Nucleus accumbens (tissue), 56 donors: ENCODE results near the gene FAM174C.
A peak's percentile ranks its signal among the peaks of the same experiment; 100 is the strongest.

Experiments used
- DNase-seq, 56 donors: peaks; one replicate each; lab custom pipeline; 2025; lab: John Stamatoyannopoulos, UW

Gene FAM174C

GRCh38 chr19:1248786-1249297, 26.5 kb upstream of the FAM174C start:
- peak in 49 of 56 donors; percentile 45 to 89 (median 77) for DNase-seq

GRCh38 chr19:1249298-1249989, 25.9 kb upstream of the FAM174C start:
- peak; percentile 52 to 95 (median 87) for DNase-seq

- peak in 1 of 56 donors; percentile 46 for DNase-seq
Observed at GRCh38 chr19:1249990-1250436, 25.3 kb upstream of the FAM174C start.

- DNase-seq = peak in 47 of 56 donors; percentile 21 to 75 (median 59)
Observed at GRCh38 chr19:1250437-1251260, 24.7 kb upstream of the FAM174C start.

GRCh38 chr19:1251330-1252220, 23.8 kb upstream of the FAM174C start:
- peak in 49 of 56 donors; percentile 25 to 84 (median 59) for DNase-seq

GRCh38 chr19:1252221-1252820, 23.0 kb upstream of the FAM174C start:
- peak in 54 of 56 donors; percentile 45 to 96 (median 86) for DNase-seq

- DNase-seq = peak in 55 of 56 donors; percentile 73 to 99 (median 90)
Observed at GRCh38 chr19:1252821-1253513, 22.4 kb upstream of the FAM174C start.

GRCh38 chr19:1253514-1254080, 21.7 kb upstream of the FAM174C start:
- DNase-seq = peak in 2 of 56 donors; percentile 33 to 60

GRCh38 chr19:1254081-1254527, 21.2 kb upstream of the FAM174C start:
- DNase-seq = peak in 46 of 56 donors; percentile 7 to 75 (median 46)

- DNase-seq = peak in 2 of 56 donors; percentile 50 to 54
Observed at GRCh38 chr19:1254530-1255185, 20.7 kb upstream of the FAM174C start.

GRCh38 chr19:1255186-1256161, 19.9 kb upstream of the FAM174C start:
- DNase-seq = peak in 54 of 56 donors; percentile 28 to 93 (median 82)

- DNase-seq = no peak
Observed at GRCh38 chr19:1256646-1257474, 18.5 kb upstream of the FAM174C start.

GRCh38 chr19:1257475-1258162, 17.7 kb upstream of the FAM174C start:
- DNase-seq = no peak

- no peak for DNase-seq
Observed at GRCh38 chr19:1258163-1258492, 17.2 kb upstream of the FAM174C start.

GRCh38 chr19:1258707-1259205, 16.6 kb upstream of the FAM174C start:
- DNase-seq = no peak
